NCI-H526 (cell line): ENCODE measurements around the gene ALKBH8.
"Not testable (repeated sequence)": the region's sequence is repeated elsewhere in the genome, so short reads cannot be mapped to it uniquely, and the experiment has no call there.

Source experiments
- DNase-seq, 2 experiments: peaks; one replicate each; lab custom pipeline; 2025; lab: John Stamatoyannopoulos, UW

The ALKBH8 gene

GRCh38 chr11:107577346-107577711, 11.8 kb upstream of the ALKBH8 start:
- no peak for DNase-seq

- peak; percentile 35 to 83 for DNase-seq
These were observed 11.2 kb upstream of the ALKBH8 start for GRCh38 chr11:107576497-107577345.

GRCh38 chr11:107573438-107573837, 7.9 kb upstream of the ALKBH8 start:
- no peak for DNase-seq

- no peak for DNase-seq
These were observed 4.5 kb upstream of the ALKBH8 start for GRCh38 chr11:107570015-107570414.

- no peak for DNase-seq
These were observed 2.3 kb upstream of the ALKBH8 start for GRCh38 chr11:107567739-107568335.

GRCh38 chr11:107566569-107566968, 1.0 kb upstream of the ALKBH8 start:
- no peak for DNase-seq

- not testable (repeated sequence) for DNase-seq
These were observed 493 bp upstream of the ALKBH8 start for GRCh38 chr11:107565955-107566501.

GRCh38 chr11:107564877-107565218, 687 bp downstream of the ALKBH8 start:
- no peak for DNase-seq

- peak; percentile 68 to 91 for DNase-seq
These were observed 1.8 kb downstream of the ALKBH8 start for GRCh38 chr11:107563702-107564101.

- DNase-seq, result no peak
These were observed 2.8 kb downstream of the ALKBH8 start for GRCh38 chr11:107562647-107563208.

- DNase-seq, result no peak
These were observed 3.8 kb downstream of the ALKBH8 start for GRCh38 chr11:107561688-107562087.

GRCh38 chr11:107550304-107550703, 15.2 kb downstream of the ALKBH8 start:
- DNase-seq, result no peak

GRCh38 chr11:107549954-107550285, 15.6 kb downstream of the ALKBH8 start:
- DNase-seq, result no peak

GRCh38 chr11:107549253-107549953, 16.1 kb downstream of the ALKBH8 start:
- DNase-seq, result peak; percentile 44 to 76

GRCh38 chr11:107547961-107548360, 17.6 kb downstream of the ALKBH8 start:
- DNase-seq, result no peak

- DNase-seq, result peak; percentile 86 to 91
These were observed 20.4 kb downstream of the ALKBH8 start for GRCh38 chr11:107545101-107545514.

- DNase-seq, result no peak
These were observed 26.7 kb downstream of the ALKBH8 start for GRCh38 chr11:107538821-107539220.

GRCh38 chr11:107538239-107538638, 27.3 kb downstream of the ALKBH8 start:
- DNase-seq, result no peak

GRCh38 chr11:107537155-107537554, 28.4 kb downstream of the ALKBH8 start:
- not testable (repeated sequence) for DNase-seq

GRCh38 chr11:107526197-107526596, 39.3 kb downstream of the ALKBH8 start:
- no peak for DNase-seq

GRCh38 chr11:107508858-107509244, 56.7 kb downstream of the ALKBH8 start:
- no peak for DNase-seq

GRCh38 chr11:107508201-107508857, 57.2 kb downstream of the ALKBH8 start:
- DNase-seq, result no peak
